HG03025 (cell line): Measurements from ENCODE around the gene MAP2K6.

ENCODE experiments used
- ATAC-seq: cut with Tn5 transposase; IDR thresholded peaks from one replicate; pipeline ENCODE4 v1.9.1; 2021; ENCODE audit warnings: mild to moderate bottlenecking, moderate library complexity; ENCODE audit not compliant: unreplicated experiment, low FRiP score

The MAP2K6 gene

GRCh38 chr17:69424287-69425041 is 10.0 kb downstream of the MAP2K6 start:
- no peak for ATAC-seq

GRCh38 chr17:69425978-69426377 is 11.5 kb downstream of the MAP2K6 start:
- ATAC-seq: no peak

DNA sequence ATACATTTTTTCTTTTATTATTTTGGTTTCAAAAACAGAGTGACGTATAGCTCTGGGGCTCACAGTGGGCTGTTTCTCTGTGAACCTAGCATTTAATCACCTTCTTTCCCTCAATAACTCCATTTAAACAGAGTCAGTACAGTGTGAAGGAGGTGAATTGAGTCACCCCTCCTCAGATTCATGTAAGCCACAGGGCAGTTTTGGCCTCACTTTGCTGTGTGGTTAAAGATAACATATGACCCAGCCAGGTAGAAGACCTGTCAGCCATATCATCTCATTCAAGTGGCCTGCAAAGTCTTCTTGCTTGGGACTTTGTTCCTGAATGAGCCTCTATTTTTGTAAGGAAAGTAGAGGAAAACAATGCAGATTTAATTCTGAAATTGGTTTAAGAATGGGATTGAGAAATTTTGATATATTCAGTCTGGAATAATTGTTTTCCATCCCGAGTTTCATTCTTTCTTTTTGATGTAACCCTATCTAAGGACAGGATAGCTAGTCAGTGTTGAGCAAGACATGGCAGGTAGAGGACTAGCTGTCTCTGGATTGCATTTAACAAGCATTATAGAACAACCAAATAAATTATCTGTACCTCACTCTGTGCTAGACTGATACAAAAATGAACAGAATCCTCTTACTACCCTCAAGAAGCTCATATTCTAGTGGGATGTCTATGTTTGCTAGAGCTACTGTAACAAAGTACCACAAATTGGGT is 13.1 kb downstream of the MAP2K6 start:
- ATAC-seq: no peak

- ATAC-seq: no peak
Observed at GRCh38 chr17:69428252-69428980, 13.9 kb downstream of the MAP2K6 start.

DNA sequence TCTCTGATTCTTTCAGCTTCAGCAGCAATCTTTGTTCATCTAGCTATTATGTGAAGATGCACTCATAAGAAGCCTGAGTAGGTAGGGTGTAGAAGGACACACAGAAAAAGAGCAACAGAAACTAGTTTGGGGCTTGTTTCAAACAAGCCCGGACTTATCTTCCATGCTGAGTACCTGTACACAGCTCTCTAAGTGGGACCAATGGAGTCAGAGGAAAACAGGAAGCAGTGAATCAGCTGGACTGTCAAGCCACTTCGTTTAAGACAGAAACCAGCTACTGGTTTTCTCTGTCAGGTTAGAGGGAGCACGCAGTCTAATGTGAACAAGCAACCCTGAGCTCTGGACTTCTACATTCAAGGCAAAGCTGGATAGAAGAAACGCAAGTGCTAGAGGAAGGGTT is 16.0 kb downstream of the MAP2K6 start:
- ATAC-seq: no peak

- no peak for ATAC-seq
Observed at GRCh38 chr17:69431835-69432234, 17.3 kb downstream of the MAP2K6 start.

- no peak for ATAC-seq
Observed at GRCh38 chr17:69433093-69433492, 18.6 kb downstream of the MAP2K6 start.

DNA sequence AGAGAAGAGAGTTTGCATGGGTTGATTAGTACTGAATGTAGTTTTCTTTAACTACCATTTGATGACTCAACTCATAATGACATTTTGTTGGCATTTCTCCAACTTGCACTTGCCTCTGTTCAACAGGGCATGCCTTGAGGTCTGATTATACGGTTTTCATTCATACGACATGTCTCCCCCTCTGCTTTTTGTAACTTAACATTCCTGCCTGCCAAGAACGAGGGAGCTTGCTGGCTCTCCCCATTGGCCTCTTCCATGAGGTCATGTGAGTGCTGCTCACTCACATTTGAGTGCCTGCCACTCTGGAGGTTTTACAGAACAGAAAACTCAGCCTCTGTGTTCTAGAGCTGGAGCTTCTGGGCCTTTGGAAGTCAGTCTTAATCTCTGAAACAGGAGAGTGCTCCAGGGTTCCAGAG is 19.7 kb downstream of the MAP2K6 start:
- no peak for ATAC-seq

GRCh38 chr17:69435971-69436696 is 21.6 kb downstream of the MAP2K6 start:
- ATAC-seq: no peak

DNA sequence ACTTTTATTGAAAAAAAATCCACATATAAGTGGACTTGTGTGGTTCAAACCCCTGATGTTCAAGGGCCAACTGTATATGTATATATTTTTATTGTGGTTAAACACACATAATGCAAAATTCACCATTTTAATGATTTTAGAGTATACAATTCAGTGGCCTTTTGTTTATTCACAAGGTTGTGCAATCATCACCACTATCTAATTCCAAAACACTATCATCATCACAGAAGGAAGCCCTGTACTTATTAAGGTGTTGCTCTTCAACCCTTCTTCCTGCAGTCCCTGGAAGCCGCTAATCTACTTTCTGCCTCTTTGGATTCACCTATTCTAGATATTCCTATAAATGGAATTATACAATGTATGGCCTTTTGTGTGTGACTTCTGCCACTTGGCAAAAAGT is 23.0 kb downstream of the MAP2K6 start:
- no peak for ATAC-seq

- no peak for ATAC-seq
Observed at GRCh38 chr17:69438776-69439175, 24.3 kb downstream of the MAP2K6 start.

GRCh38 chr17:69441179-69441578 is 26.7 kb downstream of the MAP2K6 start:
- no peak for ATAC-seq

DNA sequence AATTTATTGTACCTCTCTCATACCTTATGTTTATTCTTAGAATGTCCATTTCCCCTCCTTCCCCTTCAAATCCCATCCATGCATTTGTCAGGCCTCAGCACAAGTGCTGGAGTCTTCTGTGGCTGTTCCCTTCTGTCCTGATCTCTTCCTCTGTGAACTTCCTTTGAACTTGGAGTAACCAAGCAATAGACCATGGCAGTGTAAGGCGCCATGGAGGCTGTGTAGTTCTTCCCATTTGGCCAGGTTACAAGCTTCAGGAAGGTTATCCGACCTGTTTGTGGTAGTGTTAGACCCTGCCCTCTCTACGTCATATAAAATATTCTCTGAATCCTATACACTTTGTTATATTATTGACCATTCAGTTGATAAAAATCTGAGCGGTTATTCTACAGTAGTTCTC is 28.6 kb downstream of the MAP2K6 start:
- ATAC-seq: no peak

DNA sequence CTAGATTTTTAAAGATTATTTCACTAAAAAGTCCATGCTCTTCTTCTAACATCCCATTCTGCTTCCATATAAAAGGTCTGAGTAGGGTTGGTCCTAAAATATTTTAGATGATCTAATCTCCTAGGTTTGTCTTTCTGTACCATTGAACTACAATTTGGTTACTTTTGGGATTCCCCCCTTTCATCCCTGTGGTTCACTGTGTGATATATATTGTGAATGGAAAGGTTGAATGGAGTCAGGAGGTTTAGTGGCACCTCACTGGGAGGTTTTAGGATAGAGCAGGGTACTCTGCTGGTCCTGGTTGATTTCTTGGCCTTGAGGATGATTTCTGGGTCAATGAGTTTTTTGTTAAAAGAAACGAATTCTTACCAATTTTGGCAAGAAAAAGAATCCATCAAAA is 29.5 kb downstream of the MAP2K6 start:
- no peak for ATAC-seq

DNA sequence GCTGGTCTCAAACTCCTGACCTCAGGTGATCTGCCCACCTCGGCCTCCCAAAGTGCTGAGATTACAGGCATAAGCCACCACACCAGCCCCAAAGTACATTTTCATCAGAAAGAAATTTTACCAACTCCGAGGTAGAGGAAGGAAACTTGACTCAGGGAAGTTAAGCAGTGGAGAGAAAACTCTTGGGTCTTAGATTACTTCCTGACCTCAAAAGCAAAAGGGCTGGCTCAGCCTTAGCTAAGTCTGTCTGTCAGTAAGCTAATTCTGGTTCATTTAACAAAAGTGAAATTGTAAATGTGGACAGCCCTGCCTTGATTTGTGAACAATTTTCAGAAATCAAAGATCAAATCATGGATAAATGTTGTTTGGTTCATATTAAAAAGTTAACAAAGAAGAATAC is 30.6 kb downstream of the MAP2K6 start:
- ATAC-seq: no peak

- ATAC-seq: no peak
Observed at GRCh38 chr17:69447726-69448125, 33.2 kb downstream of the MAP2K6 start.

- ATAC-seq: no peak
Observed at GRCh38 chr17:69448431-69449102, 34.1 kb downstream of the MAP2K6 start.

DNA sequence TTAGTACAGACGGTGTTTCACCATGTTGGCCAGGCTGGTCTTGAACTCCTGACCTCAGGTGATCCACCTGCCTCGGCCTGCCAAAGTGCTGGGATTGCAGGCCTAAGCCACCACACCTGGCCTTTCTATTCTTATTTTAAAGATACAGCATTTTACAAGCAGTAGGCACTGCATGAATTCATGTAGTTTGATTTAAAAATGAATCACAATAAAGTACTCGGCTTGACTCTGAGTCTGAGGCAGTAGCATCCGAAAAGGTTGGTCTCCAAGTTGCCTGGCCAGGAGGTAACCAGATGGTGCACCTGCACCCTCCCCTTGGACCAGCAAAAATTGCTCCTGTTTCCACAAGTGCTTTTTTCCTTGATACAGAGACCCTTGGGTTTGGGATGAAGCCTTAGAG is 35.6 kb downstream of the MAP2K6 start:
- no peak for ATAC-seq

- peak; percentile 38 for ATAC-seq
Observed at GRCh38 chr17:69450918-69451317, 36.4 kb downstream of the MAP2K6 start.
